DMS153 treated with DMSO at 0.1 percent for 48 hours (cell line): ENCODE results near the gene SLMAP.
"Not testable (repeated sequence)": the region's sequence is repeated elsewhere in the genome, so short reads cannot be mapped to it uniquely, and the experiment has no call there.

Experiments
- DNase-seq: peaks from one replicate; lab custom pipeline; 2025; ENCODE audit not compliant: unreplicated experiment; lab: John Stamatoyannopoulos, UW

Gene SLMAP

DNA sequence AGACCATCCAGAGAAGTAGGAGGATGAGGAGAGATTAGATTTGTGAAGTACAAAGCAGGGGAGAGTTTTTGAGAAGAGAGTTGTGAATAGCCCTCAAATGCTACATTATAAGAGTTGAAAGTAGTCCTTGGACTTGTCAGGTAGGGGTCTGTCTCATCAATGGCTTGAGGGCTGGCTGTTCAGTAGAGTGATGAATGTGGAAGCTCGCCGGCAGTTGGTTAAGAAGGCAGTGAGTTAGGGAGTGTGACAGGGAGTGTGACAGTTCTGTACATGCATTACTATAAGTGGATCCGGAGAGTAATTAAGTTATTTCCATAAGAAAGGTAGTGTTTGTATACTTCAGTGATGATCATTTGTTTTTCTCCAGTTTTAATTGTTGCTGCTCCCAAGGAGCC lies 32.5 kb downstream of the SLMAP start:
- no peak for DNase-seq

DNA sequence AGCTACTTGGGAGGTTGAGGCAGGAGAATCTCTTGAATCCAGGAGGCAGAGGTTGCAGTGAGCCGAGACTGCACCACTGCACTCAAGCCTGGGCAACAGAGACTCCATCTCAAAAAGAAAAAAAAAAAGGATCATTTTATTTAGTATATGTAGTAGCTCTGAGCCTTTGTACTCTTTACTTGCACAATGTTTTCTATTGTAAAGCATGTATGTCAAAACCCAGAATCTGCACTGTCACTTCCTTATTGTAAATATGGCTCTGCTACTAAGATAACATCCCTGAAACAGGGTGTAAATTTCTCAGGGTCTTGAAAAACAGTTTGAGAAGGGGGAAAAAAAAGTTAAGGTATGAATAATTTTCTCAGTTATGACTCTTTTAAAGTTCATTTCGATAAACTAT lies 35.1 kb downstream of the SLMAP start:
- DNase-seq, result no peak

GRCh38 chr3:57792198-57792597 lies 36.1 kb downstream of the SLMAP start:
- no peak for DNase-seq

DNA sequence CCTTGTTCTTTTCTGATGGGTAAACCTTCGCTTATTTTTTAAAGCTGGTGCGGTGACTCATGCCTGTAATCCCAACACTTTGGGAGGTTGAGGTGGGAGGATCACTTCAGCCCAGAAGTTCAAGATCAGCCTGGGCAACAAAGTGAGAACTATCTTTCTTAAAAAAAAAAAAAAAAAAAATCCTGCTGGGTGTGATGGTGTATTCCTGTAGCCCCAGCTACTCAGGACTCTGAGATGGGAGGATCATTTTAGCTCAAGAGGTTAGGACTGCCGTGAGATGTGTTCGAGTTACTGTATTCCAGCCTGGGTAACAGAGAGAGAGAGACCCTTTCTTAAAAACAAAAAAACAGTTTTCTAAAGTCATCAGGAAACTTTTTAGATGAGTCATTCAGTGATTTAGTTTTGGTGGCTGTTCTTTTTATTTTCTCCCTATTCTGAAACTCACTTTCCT lies 37.7 kb downstream of the SLMAP start:
- no peak for DNase-seq

DNA sequence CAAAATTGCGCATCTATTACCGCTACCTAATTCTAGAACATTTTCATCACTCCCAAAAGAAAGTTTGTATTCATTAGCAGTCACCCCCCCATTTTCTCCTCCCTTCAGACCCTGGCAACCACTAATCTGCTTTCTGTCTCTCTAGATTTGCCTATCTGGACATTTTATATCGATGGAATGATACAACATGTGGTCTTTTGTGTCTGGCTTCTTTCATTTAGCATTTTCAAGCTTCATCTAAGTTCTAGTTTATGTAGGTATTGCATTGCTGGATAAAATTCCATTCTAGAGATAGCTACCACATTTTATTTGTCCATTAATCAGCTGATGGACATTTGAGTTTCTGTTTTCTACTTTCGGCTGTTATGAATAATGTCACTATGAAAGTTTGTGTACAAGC lies 38.4 kb downstream of the SLMAP start:
- DNase-seq, result no peak

DNA sequence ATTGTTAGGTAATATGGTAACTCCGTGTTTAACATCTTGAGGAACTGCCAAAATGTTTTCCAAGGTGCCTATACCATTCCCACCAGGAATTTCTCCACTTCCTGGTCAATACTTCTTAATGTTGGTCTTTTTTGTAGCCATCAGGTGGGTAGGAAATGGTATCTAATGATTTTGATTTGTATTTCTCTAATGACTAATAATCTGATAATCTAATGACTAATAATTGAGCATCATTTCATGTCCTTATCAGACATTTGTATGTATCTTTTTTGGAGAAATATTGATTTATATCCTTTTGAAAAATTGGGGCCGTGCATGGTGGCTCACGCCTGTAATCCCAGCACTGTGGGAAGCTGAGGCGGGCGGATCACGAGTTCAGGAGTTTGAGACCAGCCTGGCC lies 38.8 kb downstream of the SLMAP start:
- DNase-seq, result no peak

GRCh38 chr3:57796261-57796660 lies 40.2 kb downstream of the SLMAP start:
- no peak for DNase-seq

- DNase-seq, result no peak
These were observed 41.8 kb downstream of the SLMAP start for GRCh38 chr3:57797701-57798487.

- no peak for DNase-seq
These were observed 47.6 kb downstream of the SLMAP start for GRCh38 chr3:57803647-57804081.

DNA sequence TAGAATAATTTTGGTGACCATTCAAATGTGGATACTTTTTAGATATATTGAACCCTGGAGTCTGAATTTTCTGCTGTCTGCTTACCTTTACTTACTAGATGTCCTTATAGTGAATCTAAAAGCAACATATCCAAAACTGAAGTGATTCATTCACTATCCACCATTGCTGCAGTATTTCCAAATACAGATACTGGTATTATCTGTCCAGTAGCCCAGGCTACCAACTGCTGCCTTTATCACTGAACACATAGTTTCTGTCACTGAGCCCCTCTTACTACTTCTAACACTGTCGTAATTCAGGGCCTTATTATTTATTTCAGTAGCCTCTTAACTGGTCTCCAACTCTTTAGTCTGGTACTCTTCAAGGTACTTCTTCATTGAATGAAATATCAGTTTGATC lies 49.2 kb downstream of the SLMAP start:
- DNase-seq, result no peak

GRCh38 chr3:57805674-57806073 lies 49.6 kb downstream of the SLMAP start:
- no peak for DNase-seq

GRCh38 chr3:57806195-57806594 lies 50.1 kb downstream of the SLMAP start:
- not testable (repeated sequence) for DNase-seq

DNA sequence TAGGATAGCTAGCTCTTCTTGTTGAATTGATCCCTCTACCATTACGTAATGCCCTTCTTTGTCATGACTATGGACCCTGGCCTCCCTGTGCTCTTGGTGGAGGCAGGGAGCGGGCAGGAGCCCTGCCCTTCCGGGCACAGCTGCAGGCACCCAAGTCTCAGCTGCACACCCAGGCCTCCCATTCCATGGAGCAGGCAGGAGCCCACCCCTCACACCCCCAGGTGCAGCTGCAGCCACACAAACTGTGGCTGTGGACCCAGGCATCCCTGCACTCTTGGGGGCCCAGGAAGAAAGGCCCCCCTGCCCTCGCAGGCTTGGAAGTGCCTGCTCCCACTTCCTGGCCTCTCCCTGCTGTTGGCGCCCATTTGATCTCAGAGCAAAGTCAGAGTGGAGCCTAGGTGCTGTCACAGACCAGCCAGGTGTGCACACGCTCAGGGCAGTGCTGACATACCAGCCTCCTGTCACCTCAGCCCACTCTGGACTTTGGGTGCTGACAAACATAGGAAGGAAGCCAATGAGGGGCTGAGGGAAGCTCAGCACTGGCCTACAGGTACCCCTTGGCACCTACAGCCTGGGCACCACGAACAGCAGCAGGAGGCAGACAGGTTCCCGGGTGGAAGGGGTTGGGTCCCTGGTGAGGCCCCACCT lies 53.0 kb downstream of the SLMAP start:
- no peak for DNase-seq

DNA sequence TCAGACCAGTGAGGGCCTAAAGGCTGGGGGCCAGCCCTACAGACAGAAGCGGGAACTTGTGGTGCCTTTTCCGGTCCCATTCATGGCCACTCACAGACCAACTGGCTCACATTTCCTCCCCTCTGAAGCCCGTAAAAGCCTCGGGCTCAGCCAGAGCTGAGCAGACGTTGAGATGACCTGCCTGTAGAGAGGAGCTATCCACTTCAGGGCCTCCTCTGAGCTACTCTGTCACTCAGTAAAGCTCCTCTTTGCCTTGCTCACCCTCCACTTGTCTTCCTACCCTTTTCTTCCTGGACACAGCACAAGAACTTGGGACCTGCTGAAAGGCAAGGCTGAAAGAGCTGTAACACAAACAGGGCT lies 53.5 kb downstream of the SLMAP start:
- no peak for DNase-seq

- DNase-seq, result no peak
These were observed 53.9 kb downstream of the SLMAP start for GRCh38 chr3:57810048-57810447.

GRCh38 chr3:57810471-57811137 lies 54.5 kb downstream of the SLMAP start:
- DNase-seq, result no peak

GRCh38 chr3:57815036-57815435 lies 58.9 kb downstream of the SLMAP start:
- no peak for DNase-seq

DNA sequence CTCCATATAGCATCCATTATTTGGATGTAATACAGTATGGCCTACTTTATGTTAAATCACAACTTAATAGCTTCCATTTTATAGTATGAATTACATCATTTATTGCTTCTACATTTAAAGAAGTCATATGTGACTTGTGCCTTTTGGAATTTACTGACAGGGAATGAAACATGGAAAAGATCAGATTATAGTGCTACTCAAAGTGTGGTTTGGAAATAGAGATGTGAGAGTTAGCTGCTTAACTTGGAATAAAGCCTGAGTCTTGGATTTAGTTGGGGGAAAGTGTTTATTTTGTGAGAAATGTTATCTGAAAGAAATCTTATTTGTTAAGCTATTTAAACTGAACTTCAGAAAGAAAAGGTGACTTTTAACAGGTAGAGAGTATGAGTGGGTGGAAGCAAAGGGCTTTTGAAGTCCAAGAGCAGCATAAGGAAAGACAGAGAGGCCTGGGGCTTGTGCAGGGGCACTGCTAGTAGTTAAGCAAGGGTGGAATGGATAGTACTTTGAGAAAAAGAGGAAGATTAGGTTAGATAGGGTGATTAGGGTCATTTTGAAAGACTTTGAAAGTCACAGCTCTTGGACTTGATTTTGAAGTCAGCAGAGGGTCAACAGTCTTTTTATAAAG lies 60.5 kb downstream of the SLMAP start:
- DNase-seq, result no peak

GRCh38 chr3:57818772-57819171 lies 62.7 kb downstream of the SLMAP start:
- DNase-seq, result no peak

GRCh38 chr3:57820479-57820878 lies 64.4 kb downstream of the SLMAP start:
- no peak for DNase-seq

GRCh38 chr3:57821765-57822164 lies 65.7 kb downstream of the SLMAP start:
- no peak for DNase-seq

- no peak for DNase-seq
These were observed 66.6 kb downstream of the SLMAP start for GRCh38 chr3:57822686-57823085.
